ENCODE measurements around the gene MACF1. TPM values are rescaled to one million over a fixed set of nuclear protein-coding genes. Genes with fewer than 3 reads are reported as not detected.

Gene MACF1
- total RNA-seq, 1 donor from 2014 or later: 222 TPM

GRCh38 chr1:39427374-39427773, 222.9 kb downstream of the MACF1 start:
- DNase-seq (ENCODE audit: low spot score): no peak
- Histone ChIP-seq H3K9ac (no peak overlapping the region), H3K9me3 (ENCODE audit: low read depth) (no peaks in the 10 kb centered on the region), H3K4me3 (no peak overlapping the region), H4K20me1 (ENCODE audit: low read depth) (peaks cover 20% of the 10 kb centered on the region), H3F3A (ENCODE audit: low read depth) (peaks cover 11% of the 10 kb centered on the region), H3K27me3 (no peaks in the 10 kb centered on the region), H3K36me3 (peaks cover 54% of the 10 kb centered on the region), H3K27ac (no peak overlapping the region), H2AFZ (replicated peaks) (no peak overlapping the region), H3K4me1 (no peaks in the 10 kb centered on the region), H3K79me2 (ENCODE audit: low read depth) (no peaks in the 10 kb centered on the region), H3K4me2 (no peak overlapping the region)
- no peak overlapping the region for H3K27ac Mint-ChIP-seq
- peaks cover 50% of the 10 kb centered on the region for H3K36me3 Mint-ChIP-seq
- no peaks in the 10 kb centered on the region for H3K27me3 Mint-ChIP-seq (ENCODE audit: insufficient read depth, low read depth)
- TF ChIP-seq EZH2phosphoT487 (IDR thresholded peaks at IDR 0.05) (no peak), EZH2 (IDR thresholded peaks at IDR 0.05) (no peak), CTCF (IDR thresholded peaks at IDR 0.05) (no peak)
- no peaks in the 10 kb centered on the region for H3K9me3 Mint-ChIP-seq
- H3K4me3 Mint-ChIP-seq: no peak overlapping the region
- no peaks in the 10 kb centered on the region for H3K4me1 Mint-ChIP-seq

GRCh38 chr1:39427912-39428311, 223.4 kb downstream of the MACF1 start:
- peaks cover 54% of the 10 kb centered on the region for H3K36me3 ChIP-seq
- Mint-ChIP-seq H3K4me1 (no peaks in the 10 kb centered on the region), H3K4me3 (no peak overlapping the region), H3K27ac (no peak overlapping the region), H3K36me3 (peaks cover 45% of the 10 kb centered on the region), H3K27me3 (ENCODE audit: insufficient read depth, low read depth) (no peaks in the 10 kb centered on the region), H3K9me3 (no peaks in the 10 kb centered on the region)
- no peaks in the 10 kb centered on the region for H3K4me1 ChIP-seq
- peaks cover 20% of the 10 kb centered on the region for H4K20me1 ChIP-seq (ENCODE audit: low read depth)
- H2AFZ ChIP-seq (replicated peaks): no peak overlapping the region
- H3K27me3 ChIP-seq: no peaks in the 10 kb centered on the region
- no peak for DNase-seq (ENCODE audit: low spot score)
- TF ChIP-seq EZH2phosphoT487 (IDR thresholded peaks at IDR 0.05) (no peak), EZH2 (IDR thresholded peaks at IDR 0.05) (no peak), CTCF (IDR thresholded peaks at IDR 0.05) (no peak)
- no peaks in the 10 kb centered on the region for H3K9me3 ChIP-seq (ENCODE audit: low read depth)
- H3K4me2 ChIP-seq: no peak overlapping the region
- no peaks in the 10 kb centered on the region for H3K79me2 ChIP-seq (ENCODE audit: low read depth)
- H3K4me3 ChIP-seq: no peak overlapping the region
- H3K9ac ChIP-seq: no peak overlapping the region
- no peak overlapping the region for H3K27ac ChIP-seq
- peaks cover 11% of the 10 kb centered on the region for H3F3A ChIP-seq (ENCODE audit: low read depth)

GRCh38 chr1:39431927-39432326, 227.4 kb downstream of the MACF1 start:
- Mint-ChIP-seq H3K27me3 (ENCODE audit: insufficient read depth, low read depth) (peaks cover 2% of the 10 kb centered on the region), H3K4me1 (no peaks in the 10 kb centered on the region), H3K9me3 (no peaks in the 10 kb centered on the region), H3K27ac (no peak overlapping the region), H3K36me3 (peaks cover 52% of the 10 kb centered on the region), H3K4me3 (no peak overlapping the region)
- Histone ChIP-seq H3K9ac (no peak overlapping the region), H3K4me3 (no peak overlapping the region), H3K9me3 (ENCODE audit: low read depth) (no peaks in the 10 kb centered on the region), H3K4me2 (no peak overlapping the region), H2AFZ (replicated peaks) (no peak overlapping the region), H3K4me1 (no peaks in the 10 kb centered on the region), H3K79me2 (ENCODE audit: low read depth) (no peaks in the 10 kb centered on the region), H3K27ac (no peak overlapping the region), H3K36me3 (peaks cover 43% of the 10 kb centered on the region), H4K20me1 (ENCODE audit: low read depth) (peaks cover 14% of the 10 kb centered on the region), H3F3A (ENCODE audit: low read depth) (peaks cover 6% of the 10 kb centered on the region), H3K27me3 (no peaks in the 10 kb centered on the region)
- TF ChIP-seq EZH2 (IDR thresholded peaks at IDR 0.05) (no peak), EZH2phosphoT487 (IDR thresholded peaks at IDR 0.05) (no peak), CTCF (IDR thresholded peaks at IDR 0.05) (no peak)
- no peak for DNase-seq (ENCODE audit: low spot score)

Data from neural progenitor cell (in vitro differentiated cells).